GM12875 (cell line): Measurements from ENCODE around the gene RSPO3.
"Not testable (repeated sequence)": the region's sequence is repeated elsewhere in the genome, so short reads cannot be mapped to it uniquely, and the experiment has no call there.

Source experiments
- H3K4me3 ChIP-seq: one replicate; pipeline ENCODE4 v1.5.1; 2011; ENCODE audit warnings: low read depth, low read length, control low read depth
- TF ChIP-seq, protein P1 (sequence below): IDR thresholded peaks from 2 replicates; pipeline ENCODE4 v1.5.1; 2011; ENCODE audit warnings: low read depth, mild to moderate bottlenecking, control low read depth, inconsistent platforms, low read length, moderate library complexity, borderline replicate concordance; ENCODE audit not compliant: insufficient read depth

The RSPO3 gene

DNA sequence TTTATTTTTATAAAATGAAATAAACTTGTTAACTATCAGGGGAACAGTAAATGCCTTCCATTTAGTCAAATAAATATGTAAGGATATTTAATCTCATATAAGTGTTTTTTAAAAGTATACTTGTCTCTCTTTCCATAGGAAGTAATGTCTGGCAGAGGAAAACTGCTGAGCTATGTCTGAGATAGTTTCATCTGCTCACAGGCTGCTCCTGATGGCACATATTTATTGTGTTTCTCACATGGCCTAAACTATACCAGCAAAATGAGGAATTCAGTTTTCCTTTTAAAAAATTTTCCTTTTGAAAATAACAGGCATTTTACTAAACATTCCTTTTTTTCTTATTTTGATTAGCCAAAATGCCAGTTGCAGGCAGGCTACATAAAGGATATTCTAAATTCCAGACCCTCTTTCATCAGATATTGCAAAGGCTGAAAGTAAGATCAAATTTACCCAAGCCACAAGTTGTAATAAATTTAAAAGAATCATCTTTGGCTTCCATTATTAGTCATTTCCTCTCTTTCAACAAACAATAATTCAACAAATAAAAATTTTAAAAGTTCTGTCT, 88.1 kb downstream of the RSPO3 start:
- no peak overlapping the region for H3K4me3 ChIP-seq
- TF ChIP-seq, protein P1, sequence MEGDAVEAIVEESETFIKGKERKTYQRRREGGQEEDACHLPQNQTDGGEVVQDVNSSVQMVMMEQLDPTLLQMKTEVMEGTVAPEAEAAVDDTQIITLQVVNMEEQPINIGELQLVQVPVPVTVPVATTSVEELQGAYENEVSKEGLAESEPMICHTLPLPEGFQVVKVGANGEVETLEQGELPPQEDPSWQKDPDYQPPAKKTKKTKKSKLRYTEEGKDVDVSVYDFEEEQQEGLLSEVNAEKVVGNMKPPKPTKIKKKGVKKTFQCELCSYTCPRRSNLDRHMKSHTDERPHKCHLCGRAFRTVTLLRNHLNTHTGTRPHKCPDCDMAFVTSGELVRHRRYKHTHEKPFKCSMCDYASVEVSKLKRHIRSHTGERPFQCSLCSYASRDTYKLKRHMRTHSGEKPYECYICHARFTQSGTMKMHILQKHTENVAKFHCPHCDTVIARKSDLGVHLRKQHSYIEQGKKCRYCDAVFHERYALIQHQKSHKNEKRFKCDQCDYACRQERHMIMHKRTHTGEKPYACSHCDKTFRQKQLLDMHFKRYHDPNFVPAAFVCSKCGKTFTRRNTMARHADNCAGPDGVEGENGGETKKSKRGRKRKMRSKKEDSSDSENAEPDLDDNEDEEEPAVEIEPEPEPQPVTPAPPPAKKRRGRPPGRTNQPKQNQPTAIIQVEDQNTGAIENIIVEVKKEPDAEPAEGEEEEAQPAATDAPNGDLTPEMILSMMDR = no peak

DNA sequence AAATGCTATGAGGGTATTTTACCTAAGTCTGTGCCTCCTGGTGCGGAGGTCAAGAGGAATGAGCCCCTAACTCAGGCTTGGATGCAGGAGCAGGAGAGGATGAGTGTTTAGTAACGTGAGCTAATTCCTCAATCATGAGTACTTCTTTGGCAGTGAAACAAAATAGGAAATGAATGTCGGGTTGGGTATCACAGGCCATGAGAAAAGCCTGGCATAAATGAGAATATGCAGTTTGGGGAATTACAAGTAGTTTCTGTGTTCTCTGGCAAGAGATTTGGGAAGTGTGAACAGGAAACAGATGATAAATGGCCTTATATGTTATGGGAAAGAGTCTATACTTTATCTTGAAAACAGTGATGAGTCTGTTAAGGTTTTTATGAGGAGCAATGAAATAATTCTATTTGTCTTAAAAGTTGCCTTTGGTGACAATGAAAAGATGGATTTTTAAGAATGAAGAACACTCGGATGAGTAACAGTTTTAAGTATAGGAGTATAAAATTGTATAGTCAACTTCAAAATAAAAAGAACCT, 89.2 kb downstream of the RSPO3 start:
- H3K4me3 ChIP-seq = no peak overlapping the region
- TF ChIP-seq, protein P1 = no peak

DNA sequence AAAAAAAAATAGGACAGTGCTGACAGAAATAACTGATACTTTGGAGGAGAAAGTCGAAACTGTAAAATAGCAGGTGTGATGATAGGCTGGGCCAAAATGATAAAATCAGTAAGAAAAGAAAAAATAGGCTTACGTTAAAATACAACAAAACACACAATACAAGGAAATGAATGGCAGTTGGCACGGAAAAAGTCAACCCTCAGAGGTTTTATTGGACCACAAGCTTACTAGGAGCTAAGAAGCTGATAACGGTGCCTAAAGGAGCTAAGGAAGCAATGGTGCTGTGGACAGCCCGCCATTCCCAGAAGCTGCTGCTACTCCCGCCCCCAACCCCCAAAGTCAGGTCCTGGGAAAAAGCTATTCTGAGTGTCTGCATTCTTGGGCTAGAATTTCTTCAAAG, 92.3 kb downstream of the RSPO3 start:
- no peak overlapping the region for H3K4me3 ChIP-seq
- TF ChIP-seq, protein P1 = no peak

DNA sequence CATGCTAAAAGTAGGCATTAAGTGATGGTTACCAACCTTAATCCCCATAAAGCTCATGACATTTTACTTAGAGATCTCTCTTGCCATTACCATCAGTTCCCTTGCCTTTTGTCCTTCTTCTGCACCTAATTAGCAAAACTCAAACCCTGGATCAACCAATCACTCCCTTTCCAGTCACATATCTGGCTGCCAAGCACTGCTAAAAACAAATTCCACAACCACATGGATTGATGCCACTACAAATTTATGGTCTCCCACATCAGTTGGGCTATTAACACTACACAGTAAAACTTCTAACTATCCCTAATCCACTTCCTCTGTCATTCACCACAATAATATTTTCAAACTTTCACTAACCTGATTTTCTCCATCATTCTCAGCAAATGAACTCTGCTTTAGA, 93.9 kb downstream of the RSPO3 start:
- no peak overlapping the region for H3K4me3 ChIP-seq
- TF ChIP-seq, protein P1 = no peak

DNA sequence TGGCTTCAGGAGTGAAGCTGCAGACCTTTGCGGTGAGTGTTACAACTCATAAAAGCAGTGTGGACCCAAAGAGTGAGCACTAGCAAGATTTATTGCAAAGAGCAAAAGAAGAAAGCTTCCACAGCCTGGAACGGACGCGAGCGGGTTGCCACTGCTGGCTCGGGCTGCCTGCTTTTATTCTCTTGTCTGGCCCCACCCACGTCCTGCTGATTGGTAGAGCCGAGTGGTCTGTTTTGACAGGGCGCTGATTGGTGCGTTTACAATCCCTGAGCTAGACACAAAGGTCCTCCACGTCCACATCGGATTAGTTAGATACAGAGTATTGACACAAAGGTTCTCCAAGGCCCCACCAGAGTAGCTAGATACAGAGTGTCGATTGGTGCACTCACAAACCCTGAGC, 95.6 kb downstream of the RSPO3 start:
- not testable (repeated sequence) for H3K4me3 ChIP-seq

DNA sequence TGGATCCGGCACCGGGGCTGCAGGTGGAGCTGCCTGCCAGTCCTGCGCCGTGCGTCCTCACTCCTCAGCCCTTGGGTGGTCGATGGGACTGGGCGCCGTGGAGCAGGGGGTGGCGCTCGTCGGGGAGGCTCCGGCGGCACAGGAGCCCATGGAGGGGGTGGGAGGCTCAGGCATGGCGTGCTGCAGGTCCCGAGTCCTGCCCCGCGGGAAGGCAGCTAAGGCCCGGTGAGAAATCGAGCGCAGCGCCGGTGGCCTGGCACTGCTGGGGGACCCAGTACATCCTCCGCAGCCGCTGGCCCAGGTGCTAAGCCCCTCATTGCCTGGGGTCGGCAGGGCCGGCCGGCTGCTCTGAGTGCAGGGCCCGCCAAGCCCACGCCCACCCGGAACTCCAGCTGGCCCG, 96.1 kb downstream of the RSPO3 start:
- H3K4me3 ChIP-seq = not testable (repeated sequence)

DNA sequence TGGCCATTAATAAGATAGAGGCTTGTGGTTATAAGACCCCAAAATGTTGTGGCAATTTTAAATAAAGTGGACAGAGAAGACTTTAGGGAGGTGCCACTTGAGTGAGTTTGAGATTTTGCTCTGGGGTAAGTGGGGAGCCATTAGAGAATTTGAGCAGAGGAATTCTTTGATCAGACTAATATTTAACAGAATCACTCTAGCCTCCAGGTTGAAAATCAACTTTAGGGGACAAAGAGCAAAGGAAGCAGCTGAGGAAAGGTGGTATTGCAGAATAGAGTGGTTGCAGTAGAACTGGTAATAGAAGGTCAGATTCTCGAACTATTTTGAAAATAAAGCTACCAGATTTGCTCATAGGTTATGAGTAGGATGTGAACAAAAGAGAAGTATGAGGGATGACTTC, 97.5 kb downstream of the RSPO3 start:
- H3K4me3 ChIP-seq = no peak overlapping the region
- TF ChIP-seq, protein P1 = no peak

DNA sequence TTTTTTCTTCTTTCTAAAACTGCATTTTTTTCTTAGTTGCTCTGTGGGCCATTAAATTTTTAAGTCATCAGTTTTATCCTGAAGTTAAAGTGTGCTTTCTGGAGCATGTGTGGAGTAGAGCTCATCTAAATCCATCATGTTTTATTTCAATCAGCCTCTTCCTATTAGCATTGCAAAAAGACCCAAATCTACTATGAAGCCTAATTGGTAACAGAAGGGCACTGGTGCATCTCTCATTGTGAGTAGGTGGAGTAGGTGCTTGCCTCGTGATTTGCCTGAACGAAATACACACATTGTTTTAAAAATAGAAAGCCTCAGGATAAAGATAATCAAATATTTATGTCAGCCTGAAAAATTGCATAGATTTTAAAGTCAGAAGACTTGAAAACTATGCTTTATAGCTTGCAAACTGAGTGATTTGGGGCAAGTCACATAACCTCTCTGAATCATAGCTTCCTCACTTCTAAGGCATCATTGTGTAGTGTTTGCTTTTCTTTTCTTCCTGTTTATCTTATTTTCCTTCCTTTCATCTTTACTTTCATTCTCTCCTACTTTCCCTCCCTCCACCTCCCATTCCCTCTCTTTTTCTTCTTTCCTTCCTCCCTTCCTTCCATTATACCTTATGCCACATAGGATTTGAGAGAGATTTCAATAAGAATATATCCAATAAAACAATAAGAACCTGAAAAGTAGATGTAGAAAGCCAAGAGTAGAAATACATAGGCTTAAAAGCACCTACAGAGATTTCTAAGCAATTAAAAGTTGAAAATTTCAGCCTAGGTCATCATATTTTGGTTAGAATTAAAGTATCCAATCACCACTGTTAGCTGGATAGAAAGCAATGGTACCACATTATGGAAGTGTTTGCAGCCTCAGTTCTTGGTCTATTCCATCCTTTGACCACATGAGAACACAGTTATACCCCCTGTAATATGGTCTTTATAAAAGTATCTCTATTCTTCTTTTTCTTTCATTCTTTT, 98.6 kb downstream of the RSPO3 start:
- TF ChIP-seq, protein P1 = no peak
- H3K4me3 ChIP-seq = no peak overlapping the region
